ENCODE results near the gene PLEKHH2.
"Not testable (repeated sequence)": the region's sequence is repeated elsewhere in the genome, so short reads cannot be mapped to it uniquely, and the experiment has no call there.

PLEKHH2 gene

GRCh38 chr2:43634604-43635306 lies 2.3 kb upstream of the PLEKHH2 start:
- TF ChIP-seq SUZ12 (IDR thresholded peaks at IDR 0.05) (no peak), HDGF (IDR thresholded peaks at IDR 0.05; ENCODE audit: borderline replicate concordance) (no peak), FOXK2 (IDR thresholded peaks at IDR 0.05) (no peak), ARNT (IDR thresholded peaks at IDR 0.05) (no peak), L3MBTL2 (conservative IDR thresholded peaks at IDR 0.05) (no peak), ZNF384 (IDR thresholded peaks at IDR 0.05) (no peak), NFRKB (IDR thresholded peaks at IDR 0.05) (no peak), CTBP1 (IDR thresholded peaks at IDR 0.05; ENCODE audit: borderline replicate concordance) (no peak)
- ChIA-PET POLR2A (interaction anchor here (1.3 kb wide), 1 partner anchor 39 kb away, joined by 3 read pairs; the partner anchor contains the start of gene THADA), CTCF (no interaction called here)
- DNase-seq (ENCODE audit: extremely low spot score), result no peak

DNA sequence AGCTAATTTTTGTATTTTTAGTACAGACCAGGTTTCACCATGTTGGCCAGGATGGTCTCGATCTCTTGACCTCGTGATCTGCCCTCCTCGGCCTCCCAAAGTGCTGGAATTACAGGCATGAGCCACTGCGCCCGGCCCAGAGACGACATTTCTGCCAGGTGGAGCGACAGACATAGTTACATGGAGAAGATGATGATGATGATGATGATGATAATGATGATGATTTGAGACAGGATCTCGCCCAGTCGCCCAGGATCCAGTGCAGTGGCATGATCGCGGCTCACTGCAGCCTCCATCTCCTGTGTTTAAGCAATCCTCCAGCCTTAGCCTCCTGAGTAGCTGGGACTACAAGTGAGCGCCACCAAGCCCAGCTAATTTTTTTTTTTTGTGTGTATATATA lies 907 bp upstream of the PLEKHH2 start:
- POLR2A ChIA-PET, result interaction anchor here (1.3 to 1.8 kb wide), 2 partner anchors 40 to 89 kb away, joined by 3 to 6 read pairs; partner anchors contain the start of gene C1GALT1C1L
- DNase-seq (ENCODE audit: extremely low spot score); CTCF ChIA-PET: not testable (repeated sequence)

GRCh38 chr2:43636621-43637020 lies 439 bp upstream of the PLEKHH2 start:
- POLR2A ChIA-PET, result interaction anchor here (0.7 to 1.8 kb wide), 7 partner anchors 15 to 161 kb away, joined by 3 to 6 read pairs (median 3); partner anchors contain the start of genes C1GALT1C1L and DYNC2LI1
- TF ChIP-seq ARNT (IDR thresholded peaks at IDR 0.05) (no peak), HDGF (IDR thresholded peaks at IDR 0.05; ENCODE audit: borderline replicate concordance) (no peak), FOXM1 (IDR thresholded peaks at IDR 0.05; ENCODE audit: borderline replicate concordance) (no peak), ELF4 (IDR thresholded peaks at IDR 0.05) (no peak), FOXA1 (IDR thresholded peaks at IDR 0.05) (no peak), SP1 (IDR thresholded peaks at IDR 0.05) (no peak)
- CTCF ChIA-PET, result no interaction called here
- DNase-seq (ENCODE audit: extremely low spot score), result no peak

GRCh38 chr2:43642363-43642762 lies 5.3 kb downstream of the PLEKHH2 start:
- TF ChIP-seq HDGF (IDR thresholded peaks at IDR 0.05; ENCODE audit: borderline replicate concordance) (no peak), ELF4 (IDR thresholded peaks at IDR 0.05) (no peak)
- TF ChIP-seq, protein P1, sequence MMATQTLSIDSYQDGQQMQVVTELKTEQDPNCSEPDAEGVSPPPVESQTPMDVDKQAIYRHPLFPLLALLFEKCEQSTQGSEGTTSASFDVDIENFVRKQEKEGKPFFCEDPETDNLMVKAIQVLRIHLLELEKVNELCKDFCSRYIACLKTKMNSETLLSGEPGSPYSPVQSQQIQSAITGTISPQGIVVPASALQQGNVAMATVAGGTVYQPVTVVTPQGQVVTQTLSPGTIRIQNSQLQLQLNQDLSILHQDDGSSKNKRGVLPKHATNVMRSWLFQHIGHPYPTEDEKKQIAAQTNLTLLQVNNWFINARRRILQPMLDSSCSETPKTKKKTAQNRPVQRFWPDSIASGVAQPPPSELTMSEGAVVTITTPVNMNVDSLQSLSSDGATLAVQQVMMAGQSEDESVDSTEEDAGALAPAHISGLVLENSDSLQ (IDR thresholded peaks at IDR 0.05), result 0 out of 2 replicates have a peak, but pooled peaks have one; percentile 20
- POLR2A ChIA-PET, result no interaction called here
- CTCF ChIA-PET, result no interaction called here
- no peak for DNase-seq (ENCODE audit: extremely low spot score)

GRCh38 chr2:43643680-43644079 lies 6.6 kb downstream of the PLEKHH2 start:
- no peak for DNase-seq (ENCODE audit: extremely low spot score)
- ChIA-PET CTCF (no interaction called here), POLR2A (no interaction called here)
- no peak for TF ChIP-seq FOXM1 (IDR thresholded peaks at IDR 0.05; ENCODE audit: borderline replicate concordance)
- TF ChIP-seq, protein P1 (IDR thresholded peaks at IDR 0.05), result no peak
- TF ChIP-seq ARNT (IDR thresholded peaks at IDR 0.05), result no peak
- no peak for TF ChIP-seq TARDBP (IDR thresholded peaks at IDR 0.05)
- TF ChIP-seq L3MBTL2 (conservative IDR thresholded peaks at IDR 0.05), result no peak
- TF ChIP-seq ZNF384 (IDR thresholded peaks at IDR 0.05), result no peak
- TF ChIP-seq NFRKB (IDR thresholded peaks at IDR 0.05), result no peak
- no peak for TF ChIP-seq HDGF (IDR thresholded peaks at IDR 0.05; ENCODE audit: borderline replicate concordance)

- ChIA-PET POLR2A (no interaction called here), CTCF (interaction anchor here (0.6 kb wide), 1 partner anchor 75 kb away, joined by 3 read pairs; no protein-coding TSS in a partner anchor)
- TF ChIP-seq, protein P1 (IDR thresholded peaks at IDR 0.05), result no peak
- TF ChIP-seq ELF4 (IDR thresholded peaks at IDR 0.05), result no peak
- no peak for TF ChIP-seq L3MBTL2 (conservative IDR thresholded peaks at IDR 0.05)
- DNase-seq (ENCODE audit: extremely low spot score), result no peak
Measured at GRCh38 chr2:43648994-43649701, 12.1 kb downstream of the PLEKHH2 start.

DNA sequence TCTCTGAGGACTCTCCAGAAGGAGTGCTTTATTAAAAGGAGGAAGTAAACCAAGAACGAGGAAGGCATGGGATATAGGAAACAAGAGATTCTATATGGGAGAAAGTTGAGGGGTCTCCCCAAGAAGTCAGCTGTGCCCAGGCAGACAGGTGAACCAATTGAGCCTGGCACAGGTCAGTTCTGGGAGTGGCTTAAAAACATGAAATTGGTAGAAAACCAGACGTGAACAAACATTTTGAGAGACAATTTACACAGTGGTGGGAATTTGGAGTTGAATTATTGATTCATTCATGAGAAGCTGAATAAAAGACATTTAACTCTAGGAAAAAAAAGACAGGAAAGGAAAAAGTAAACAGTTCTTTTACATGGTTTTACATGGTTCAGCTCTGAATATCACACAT lies 16.4 kb downstream of the PLEKHH2 start:
- TF ChIP-seq FOXK2 (IDR thresholded peaks at IDR 0.05) (no peak), HDGF (IDR thresholded peaks at IDR 0.05; ENCODE audit: borderline replicate concordance) (no peak), LEF1 (IDR thresholded peaks at IDR 0.05; ENCODE audit: borderline replicate concordance) (no peak), ARNT (IDR thresholded peaks at IDR 0.05) (no peak), BHLHE40 (IDR thresholded peaks at IDR 0.05; ENCODE audit: borderline replicate concordance) (no peak), ZNF384 (IDR thresholded peaks at IDR 0.05) (no peak), TARDBP (IDR thresholded peaks at IDR 0.05) (no peak), CTBP1 (IDR thresholded peaks at IDR 0.05; ENCODE audit: borderline replicate concordance) (no peak), FOXM1 (IDR thresholded peaks at IDR 0.05; ENCODE audit: borderline replicate concordance) (no peak), SUZ12 (IDR thresholded peaks at IDR 0.05) (no peak), L3MBTL2 (conservative IDR thresholded peaks at IDR 0.05) (no peak), SP1 (IDR thresholded peaks at IDR 0.05) (no peak), FOXA1 (IDR thresholded peaks at IDR 0.05) (no peak), NFRKB (IDR thresholded peaks at IDR 0.05) (no peak), ELF4 (IDR thresholded peaks at IDR 0.05) (no peak)
- TF ChIP-seq, protein P1 (IDR thresholded peaks at IDR 0.05), result no peak
- POLR2A ChIA-PET, result no interaction called here
- DNase-seq (ENCODE audit: extremely low spot score), result no peak
- CTCF ChIA-PET, result no interaction called here

Data from HEK293T (cell line).